GM12874 (cell line): ENCODE measurements around the gene COPS3.

Experiments
- TF ChIP-seq, protein P1 (sequence below): IDR thresholded peaks from 2 replicates; pipeline ENCODE4 v1.5.1; 2011; ENCODE audit warnings: low read depth, mild to moderate bottlenecking, control low read depth, low read length, moderate library complexity; ENCODE audit not compliant: insufficient read depth

Gene COPS3

DNA sequence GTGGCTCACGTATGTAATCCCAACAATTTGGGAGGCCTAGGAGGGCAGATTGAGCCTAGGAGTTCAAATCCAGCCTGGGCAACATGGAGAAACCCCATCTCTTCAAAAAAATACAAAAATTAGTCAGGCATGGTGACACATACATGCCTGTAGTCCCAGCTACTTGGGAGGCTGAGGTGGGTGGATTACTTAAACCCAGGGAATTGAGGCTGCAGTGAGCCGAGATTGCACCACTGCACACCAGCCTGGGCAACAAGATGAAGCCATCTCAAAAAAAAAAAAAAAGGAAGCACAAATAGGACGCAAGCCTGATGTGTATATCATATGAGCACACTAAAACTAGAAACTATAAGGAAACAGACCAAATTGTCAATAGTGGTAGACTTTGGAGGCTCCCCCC is 27.0 kb downstream of the COPS3 start:
- TF ChIP-seq, protein P1, sequence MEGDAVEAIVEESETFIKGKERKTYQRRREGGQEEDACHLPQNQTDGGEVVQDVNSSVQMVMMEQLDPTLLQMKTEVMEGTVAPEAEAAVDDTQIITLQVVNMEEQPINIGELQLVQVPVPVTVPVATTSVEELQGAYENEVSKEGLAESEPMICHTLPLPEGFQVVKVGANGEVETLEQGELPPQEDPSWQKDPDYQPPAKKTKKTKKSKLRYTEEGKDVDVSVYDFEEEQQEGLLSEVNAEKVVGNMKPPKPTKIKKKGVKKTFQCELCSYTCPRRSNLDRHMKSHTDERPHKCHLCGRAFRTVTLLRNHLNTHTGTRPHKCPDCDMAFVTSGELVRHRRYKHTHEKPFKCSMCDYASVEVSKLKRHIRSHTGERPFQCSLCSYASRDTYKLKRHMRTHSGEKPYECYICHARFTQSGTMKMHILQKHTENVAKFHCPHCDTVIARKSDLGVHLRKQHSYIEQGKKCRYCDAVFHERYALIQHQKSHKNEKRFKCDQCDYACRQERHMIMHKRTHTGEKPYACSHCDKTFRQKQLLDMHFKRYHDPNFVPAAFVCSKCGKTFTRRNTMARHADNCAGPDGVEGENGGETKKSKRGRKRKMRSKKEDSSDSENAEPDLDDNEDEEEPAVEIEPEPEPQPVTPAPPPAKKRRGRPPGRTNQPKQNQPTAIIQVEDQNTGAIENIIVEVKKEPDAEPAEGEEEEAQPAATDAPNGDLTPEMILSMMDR, result no peak

DNA sequence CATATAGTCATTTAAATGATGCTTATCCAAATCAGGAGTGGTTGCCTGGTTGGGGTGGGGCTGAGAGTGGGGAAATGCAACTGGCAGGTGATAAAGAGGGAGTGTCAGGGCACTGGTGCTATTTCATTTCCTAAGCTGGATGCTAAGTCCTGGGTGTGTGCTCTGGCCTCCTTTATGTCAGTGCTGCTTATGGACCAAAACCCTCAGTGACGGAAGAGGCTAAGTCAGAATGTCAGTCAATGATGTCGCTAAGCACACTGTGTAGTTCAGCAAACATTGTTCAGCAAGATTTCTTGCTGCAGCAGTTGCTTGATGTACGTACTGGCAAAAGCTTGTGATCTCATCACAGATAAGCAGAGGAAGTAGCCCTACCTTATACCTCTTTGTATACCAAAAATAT is 27.6 kb downstream of the COPS3 start:
- TF ChIP-seq, protein P1, result no peak

- TF ChIP-seq, protein P1, result no peak
Measured at GRCh38 chr17:17252149-17252661, 28.8 kb downstream of the COPS3 start.

- TF ChIP-seq, protein P1, result no peak
Measured at GRCh38 chr17:17246879-17247278, 34.2 kb downstream of the COPS3 start.

- TF ChIP-seq, protein P1, result no peak
Measured at GRCh38 chr17:17243163-17243562, 37.9 kb downstream of the COPS3 start.

DNA sequence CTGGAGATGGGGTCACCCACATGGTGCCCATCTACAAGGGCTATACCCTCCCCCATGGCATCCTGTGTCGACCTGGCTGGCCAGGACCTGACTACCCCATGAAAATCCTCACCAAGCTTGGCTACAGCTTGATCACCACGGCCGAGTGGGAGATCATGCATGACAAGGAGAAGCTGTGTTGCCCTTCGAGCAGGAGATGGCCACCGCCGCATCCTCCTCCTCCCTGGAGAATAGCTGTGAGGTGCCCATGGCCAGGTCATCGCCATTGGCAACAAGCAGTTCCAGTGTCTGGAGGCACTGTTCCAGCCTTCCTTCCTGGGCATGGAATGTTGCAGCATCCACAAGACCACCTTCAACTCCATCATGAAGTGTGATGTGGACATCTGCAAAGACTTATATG is 38.8 kb downstream of the COPS3 start:
- TF ChIP-seq, protein P1, result no peak

GRCh38 chr17:17241656-17242055 is 39.4 kb downstream of the COPS3 start:
- TF ChIP-seq, protein P1, result no peak
